Neuronal stem cell (in vitro differentiated cells): Measurements from ENCODE around the gene CSNK1G2.

ENCODE experiments used
- DNase-seq: peaks from one replicate; pipeline ENCODE4 v3.0.0-alpha.2; 2013; ENCODE audit warnings: low spot score
- H2AFZ ChIP-seq: one replicate; pipeline ENCODE4 v1.6.1; 2013; ENCODE audit warnings: mild to moderate bottlenecking, low read length, inconsistent platforms
- H2AK5ac ChIP-seq: 2 replicates; pipeline ENCODE4 v1.6.1; 2013; ENCODE audit warnings: low read depth, mild to moderate bottlenecking, inconsistent platforms, low read length, moderate library complexity, mixed read lengths
- H2BK120ac ChIP-seq: 2 replicates; pipeline ENCODE4 v1.6.1; 2013; ENCODE audit warnings: low read depth, mild to moderate bottlenecking, inconsistent platforms, low read length, moderate library complexity, mixed read lengths
- H2BK12ac ChIP-seq: one replicate; pipeline ENCODE4 v1.6.1; 2013; ENCODE audit warnings: low read length, inconsistent platforms
- H2BK15ac ChIP-seq: 2 replicates; pipeline ENCODE4 v1.6.1; 2013; ENCODE audit warnings: mild to moderate bottlenecking, low read length, inconsistent platforms, mixed read lengths
- H2BK5ac ChIP-seq: one replicate; pipeline ENCODE4 v1.6.1; 2013; ENCODE audit warnings: inconsistent platforms, mild to moderate bottlenecking, low read length, moderate library complexity
- H3K14ac ChIP-seq: one replicate; pipeline ENCODE4 v1.6.1; 2013; ENCODE audit warnings: low read length, inconsistent platforms
- H3K18ac ChIP-seq: 2 replicates; pipeline ENCODE4 v1.6.1; 2013; ENCODE audit warnings: low read length, inconsistent platforms
- H3K23ac ChIP-seq: 2 replicates; pipeline ENCODE4 v1.6.1; 2013; ENCODE audit warnings: low read depth, mild to moderate bottlenecking, mixed read lengths, low read length, inconsistent platforms; ENCODE audit not compliant: poor library complexity
- H3K27ac ChIP-seq: replicated peaks from 3 replicates; pipeline ENCODE4 v1.5.1; 2013; ENCODE audit warnings: low read length, inconsistent platforms
- H3K27me3 ChIP-seq, 3 experiments: 2 replicates each; pipeline ENCODE4 v1.6.1; 2013; ENCODE audit warnings: low read length in 3 of 3, mild to moderate bottlenecking in 2 of 3, inconsistent platforms in 1 of 3, low read depth in 1 of 3, mixed read lengths in 1 of 3, moderate library complexity in 1 of 3; ENCODE audit not compliant: control insufficient read depth in 3 of 3, insufficient read depth in 3 of 3
- H3K36me3 ChIP-seq, 2 donors: replicated peaks in 1 of 2; 2 replicates each; pipeline ENCODE4 v1.6.1; 2013; ENCODE audit warnings: low read length in 2 of 2; ENCODE audit not compliant: control insufficient read depth in 2 of 2, insufficient read depth in 2 of 2
- H3K4ac ChIP-seq: 2 replicates; pipeline ENCODE4 v1.6.1; 2013; ENCODE audit warnings: inconsistent platforms, mild to moderate bottlenecking, low read length, moderate library complexity
- H3K4me1 ChIP-seq, 2 donors: 1 replicate in 1 of 2; 2 replicates in 1 of 2; pipeline ENCODE4 v1.6.1; 2013; ENCODE audit warnings: low read length in 2 of 2, low read depth in 1 of 2; ENCODE audit not compliant: control insufficient read depth in 2 of 2, insufficient read depth in 1 of 2
- H3K4me2 ChIP-seq: one replicate; pipeline ENCODE4 v1.6.1; 2013; ENCODE audit warnings: mild to moderate bottlenecking, low read length, inconsistent platforms; ENCODE audit not compliant: insufficient read depth, poor library complexity, severe bottlenecking
- H3K4me3 ChIP-seq, 2 donors: 2 replicates each; pipeline ENCODE4 v1.5.1; 2013; ENCODE audit warnings: low read length in 2 of 2, mild to moderate bottlenecking in 2 of 2, inconsistent platforms in 1 of 2, moderate library complexity in 1 of 2
- H3K79me1 ChIP-seq: one replicate; pipeline ENCODE4 v1.6.1; 2013; ENCODE audit warnings: low read depth, mild to moderate bottlenecking, inconsistent platforms, low read length, moderate library complexity
- H3K9ac ChIP-seq: one replicate; pipeline ENCODE4 v1.6.1; 2013; ENCODE audit warnings: mild to moderate bottlenecking, low read depth, low read length, inconsistent platforms; ENCODE audit not compliant: poor library complexity
- H3K9me3 ChIP-seq, 2 donors: replicated peaks in 1 of 2; 2 replicates each; pipeline versions ENCODE3 to v1.6.1; 2013; ENCODE audit warnings: low read length in 2 of 2, mild to moderate bottlenecking in 2 of 2, inconsistent platforms in 1 of 2, low read depth in 1 of 2, mixed read lengths in 1 of 2, moderate library complexity in 1 of 2; ENCODE audit not compliant: control insufficient read depth in 2 of 2, insufficient read depth in 1 of 2
- H4K8ac ChIP-seq: one replicate; pipeline ENCODE4 v1.6.1; 2013; ENCODE audit warnings: low read depth, mild to moderate bottlenecking, inconsistent platforms, low read length, moderate library complexity
- H4K91ac ChIP-seq: one replicate; pipeline ENCODE4 v1.6.1; 2013; ENCODE audit warnings: low read length, low read depth, mild to moderate bottlenecking, inconsistent platforms; ENCODE audit not compliant: poor library complexity
- WGBS, 2 donors: extraction: QIAGEN DNeasy Blood & Tissue Kit; methylation state at CpG; one replicate each; pipeline ENCODE4 v1.1.7; 2013; ENCODE audit warnings: missing lambda C conversion rate in 2 of 2, mixed read lengths in 1 of 2; ENCODE audit not compliant: insufficient read length in 2 of 2, insufficient replicate concordance in 1 of 2; ENCODE audit errors: extremely low coverage in 2 of 2; 5-methylcytosine and 5-hydroxymethylcytosine counted together

Gene CSNK1G2

DNA sequence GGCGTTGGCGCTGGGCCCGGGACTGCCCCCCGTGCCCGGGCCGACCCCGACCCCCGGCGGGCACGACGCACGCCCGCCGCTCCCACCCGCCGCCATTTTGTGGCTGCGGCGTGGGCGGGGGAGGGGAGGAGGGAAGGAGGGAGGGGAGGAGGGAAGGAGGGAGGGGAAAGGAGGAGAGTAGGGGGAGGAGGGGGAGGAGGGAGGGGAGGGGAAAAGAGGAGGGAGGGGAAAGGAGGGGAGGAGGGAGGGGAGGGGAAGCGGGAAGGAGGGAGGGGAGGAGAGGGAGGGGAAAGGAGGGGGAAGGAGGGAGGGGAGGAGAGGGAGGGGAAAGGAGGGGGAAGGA is 74.6 kb downstream of the CSNK1G2 start, which contains the start of gene BTBD2:
Gene BTBD2 (minus strand): TSS at position 107 of the 343 bp plus-strand sequence. CDS start 11 bp downstream, at position 96.
- Histone ChIP-seq H2AFZ (peak within 1 kb of the TSS; percentile 68), H3K14ac (peak within 1 kb of the TSS; percentile 100), H4K91ac (no peak within 1 kb of the TSS), H3K36me3 (peaks cover 3 to 19% of the 10 kb centered on the region in 2 donors), H3K4me1 (peaks cover 3 to 15% of the 10 kb centered on the region in 2 donors), H4K8ac (peak within 1 kb of the TSS; percentile 19), H3K9ac (peak within 1 kb of the TSS; percentile 99), H2AK5ac (peak within 1 kb of the TSS; percentile 100), H3K27me3 (no peaks in the 10 kb centered on the region), H2BK5ac (peak within 1 kb of the TSS; percentile 66), H2BK120ac (peak within 1 kb of the TSS; percentile 31), H3K4me3 (peak within 1 kb of the TSS; percentile 91 to 98), H3K4ac (peak within 1 kb of the TSS; percentile 98), H3K18ac (peak within 1 kb of the TSS; percentile 97), H2BK12ac (peak within 1 kb of the TSS; percentile 95), H2BK15ac (peak within 1 kb of the TSS; percentile 78), H3K27ac (peak within 1 kb of the TSS; percentile 59), H3K79me1 (peaks cover 28% of the 10 kb centered on the region), H3K4me2 (peak within 1 kb of the TSS; percentile 77), H3K23ac (peak within 1 kb of the TSS; percentile 60), H3K9me3 (no peaks in the 10 kb centered on the region)
- no CpG with 5 or more reads among the region's 20 CpGs for WGBS, 2 donors
- DNase-seq: peak; percentile 32

DNA sequence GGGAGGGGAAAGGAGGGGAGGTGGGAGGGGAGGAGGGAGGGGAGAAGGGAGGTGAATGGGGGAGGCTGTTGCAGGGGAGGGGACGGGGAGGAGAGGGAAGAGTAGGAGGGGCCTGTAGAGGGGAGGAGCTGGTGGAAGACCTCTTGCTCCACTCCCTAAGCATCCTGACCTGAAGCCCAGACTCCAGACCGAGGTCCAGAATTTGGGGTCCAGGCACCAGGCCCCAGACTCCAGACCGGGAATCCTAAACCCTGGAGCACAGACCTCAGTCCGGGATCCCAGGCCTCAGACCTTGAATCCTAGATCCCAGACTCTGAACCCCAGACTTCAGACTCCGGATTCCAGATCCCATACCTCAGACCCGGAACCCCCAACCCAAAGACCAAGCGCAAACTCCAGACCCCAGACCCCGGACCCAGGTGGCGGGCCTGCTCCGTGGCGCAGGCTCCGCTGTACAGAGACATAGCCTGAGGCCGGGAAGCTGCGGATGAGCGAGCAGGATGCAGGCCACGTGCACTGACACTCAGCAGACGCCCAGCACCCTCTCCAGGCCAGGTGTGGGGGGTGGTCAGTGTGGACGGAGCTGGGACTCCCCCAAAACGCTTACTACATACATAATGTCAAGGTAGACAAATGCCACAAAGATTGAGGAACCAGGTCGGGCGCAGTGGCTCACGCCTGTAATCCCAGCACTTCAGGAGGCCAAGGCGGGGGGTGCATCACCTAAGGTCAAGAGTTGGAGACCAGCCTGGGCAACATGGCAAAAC is 75.3 kb downstream of the CSNK1G2 start:
- H3K14ac ChIP-seq: no peak overlapping the region
- H2BK120ac ChIP-seq: no peak overlapping the region
- H3K27me3 ChIP-seq: no peaks in the 10 kb centered on the region
- H2BK15ac ChIP-seq: peak overlapping the region; percentile 60
- no peak overlapping the region for H4K8ac ChIP-seq
- DNase-seq: peak; percentile 45
- peak overlapping the region; percentile 77 for H2AK5ac ChIP-seq
- no peak overlapping the region for H3K4me2 ChIP-seq
- no peak overlapping the region for H4K91ac ChIP-seq
- H3K23ac ChIP-seq: no peak overlapping the region
- H2AFZ ChIP-seq: peak overlapping the region; percentile 6
- no peak overlapping the region for H3K4ac ChIP-seq
- H3K4me3 ChIP-seq: peak overlapping the region in 1 of 2 donors; percentile 37
- H3K36me3 ChIP-seq: peaks cover 2 to 19% of the 10 kb centered on the region in 2 donors
- H3K18ac ChIP-seq: peak overlapping the region; percentile 78
- WGBS, 2 donors: no CpG with 5 or more reads among the region's 23 CpGs
- H3K79me1 ChIP-seq: peaks cover 23% of the 10 kb centered on the region
- peak overlapping the region; percentile 95 for H2BK12ac ChIP-seq
- no peaks in the 10 kb centered on the region for H3K9me3 ChIP-seq
- no peak overlapping the region for H2BK5ac ChIP-seq
- peak overlapping the region; percentile 59 for H3K27ac ChIP-seq
- no peak overlapping the region for H3K9ac ChIP-seq
- H3K4me1 ChIP-seq: peaks cover 3 to 15% of the 10 kb centered on the region in 2 donors

DNA sequence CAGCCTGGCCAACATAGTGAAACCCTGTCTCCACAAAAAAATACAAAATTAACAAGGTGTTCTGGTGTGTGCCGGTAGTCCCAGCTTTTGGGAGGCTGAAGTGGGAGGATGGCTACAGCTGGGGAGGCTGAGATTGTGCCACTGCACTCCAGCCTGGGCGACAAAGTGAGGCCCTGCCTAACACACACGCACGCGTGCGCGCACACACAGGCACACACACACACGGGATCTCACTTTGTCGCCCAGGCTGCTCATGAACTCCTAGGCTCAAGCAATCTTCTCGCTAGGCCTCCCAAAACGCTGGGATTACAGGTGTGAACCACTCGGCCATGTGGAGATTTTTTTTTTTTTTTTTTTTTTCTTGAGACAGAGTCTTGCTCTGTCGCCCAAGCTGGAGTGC is 77.8 kb downstream of the CSNK1G2 start:
- Histone ChIP-seq H3K18ac (no peak overlapping the region), H4K8ac (no peak overlapping the region), H3K27ac (no peak overlapping the region), H2BK5ac (no peak overlapping the region), H3K4me2 (no peak overlapping the region), H2BK15ac (no peak overlapping the region), H3K9ac (no peak overlapping the region), H2BK120ac (no peak overlapping the region), H3K4me1 (peaks cover 3 to 9% of the 10 kb centered on the region in 2 donors), H3K36me3 (peaks cover 0 to 3% of the 10 kb centered on the region in 2 donors), H3K27me3 (no peaks in the 10 kb centered on the region), H3K79me1 (peaks cover 9% of the 10 kb centered on the region), H3K23ac (no peak overlapping the region), H3K4me3 (no peak overlapping the region), H3K14ac (no peak overlapping the region), H2AK5ac (no peak overlapping the region), H4K91ac (no peak overlapping the region), H2AFZ (no peak overlapping the region), H3K4ac (no peak overlapping the region), H2BK12ac (peak overlapping the region; percentile 63), H3K9me3 (no peaks in the 10 kb centered on the region)
- no peak for DNase-seq
- WGBS, 2 donors: no CpG with 5 or more reads among the region's 13 CpGs

DNA sequence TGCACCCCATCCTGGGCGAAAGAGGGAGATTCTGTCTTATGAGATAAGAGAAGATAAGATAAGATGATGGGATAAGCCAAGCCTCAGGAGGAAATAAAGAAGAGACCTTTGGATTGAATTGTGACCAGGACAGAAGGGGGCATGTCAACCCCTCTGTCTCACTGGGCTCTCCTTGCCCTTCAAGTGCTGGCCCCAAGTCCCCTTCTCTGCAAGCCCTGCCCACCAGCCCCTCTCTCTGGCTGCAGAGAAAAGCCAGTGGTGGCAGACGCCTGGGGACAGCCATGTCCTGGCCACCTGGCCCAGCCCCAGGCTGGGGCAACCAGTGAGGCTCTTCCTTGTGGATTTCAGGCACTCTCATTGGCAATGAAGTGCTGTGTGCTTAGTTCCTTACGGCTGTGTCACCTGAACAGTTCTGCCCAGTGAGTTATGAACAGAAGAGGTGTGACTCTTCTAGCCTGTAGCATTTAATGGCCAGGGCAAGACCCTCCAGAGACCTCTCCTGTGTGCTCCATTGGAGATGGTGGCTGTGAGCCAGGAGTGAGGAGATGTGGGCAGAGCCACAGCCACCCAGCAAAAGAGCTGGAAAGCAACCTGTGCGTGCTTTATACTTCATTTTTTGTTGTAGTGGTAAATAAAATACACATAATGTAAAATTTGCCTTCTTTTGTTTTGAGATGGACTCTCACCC is 80.6 kb downstream of the CSNK1G2 start:
- Histone ChIP-seq H4K8ac (no peak overlapping the region), H3K18ac (no peak overlapping the region), H2AK5ac (no peak overlapping the region), H3K4me2 (no peak overlapping the region), H3K36me3 (no peaks in the 10 kb centered on the region), H3K9me3 (no peaks in the 10 kb centered on the region), H3K14ac (no peak overlapping the region), H3K27ac (no peak overlapping the region), H2BK120ac (no peak overlapping the region), H3K23ac (no peak overlapping the region), H3K79me1 (no peaks in the 10 kb centered on the region), H3K4ac (no peak overlapping the region), H3K4me3 (no peak overlapping the region), H3K9ac (no peak overlapping the region), H2BK5ac (no peak overlapping the region), H4K91ac (no peak overlapping the region), H3K4me1 (no peaks in the 10 kb centered on the region), H2AFZ (peak overlapping the region; percentile 30), H3K27me3 (no peaks in the 10 kb centered on the region), H2BK12ac (no peak overlapping the region), H2BK15ac (no peak overlapping the region)
- DNase-seq: no peak
- WGBS, 2 donors: no CpG with 5 or more reads among the region's 4 CpGs
